Osteoblast (primary cell): ENCODE results near the gene L3MBTL3. TPM values are rescaled to one million over a fixed set of nuclear protein-coding genes. Genes with fewer than 3 reads are reported as not detected.

ENCODE experiments used
- DNase-seq: peaks from one replicate; pipeline ENCODE4 v3.0.0; 2011; ENCODE audit warnings: low spot score, mixed read lengths; ENCODE audit not compliant: insufficient read length; ENCODE audit errors: missing footprints
- H2AFZ ChIP-seq: 2 replicates; pipeline ENCODE4 v1.6.0; 2011; ENCODE audit warnings: mild to moderate bottlenecking, low read length
- H3K27ac ChIP-seq: 2 replicates; pipeline ENCODE4 v1.5.1; 2011; ENCODE audit warnings: mild to moderate bottlenecking, low read depth, low read length, moderate library complexity
- H3K27me3 ChIP-seq: 2 replicates; pipeline ENCODE4 v1.6.0; 2012; ENCODE audit warnings: mild to moderate bottlenecking, control low read depth, inconsistent platforms, low read length, moderate library complexity; ENCODE audit not compliant: insufficient read depth
- H3K36me3 ChIP-seq: 2 replicates; pipeline ENCODE4 v1.5.1; 2011; ENCODE audit warnings: mild to moderate bottlenecking, low read length, control low read depth, moderate library complexity; ENCODE audit not compliant: insufficient read depth
- H3K4me1 ChIP-seq: 2 replicates; pipeline ENCODE4 v1.5.1; 2011; ENCODE audit warnings: mild to moderate bottlenecking, low read length, control low read depth, moderate library complexity; ENCODE audit not compliant: insufficient read depth
- H3K4me2 ChIP-seq: 2 replicates; pipeline ENCODE4 v1.6.0; 2011; ENCODE audit warnings: mild to moderate bottlenecking, low read length; ENCODE audit not compliant: insufficient read depth
- H3K4me3 ChIP-seq: fragments of 200-600 bp; sonication (generic); 3 replicates; pipeline ENCODE4 v1.5.1; 2012; ENCODE audit warnings: mild to moderate bottlenecking, low read length, inconsistent platforms; ENCODE audit not compliant: insufficient read depth
- H3K79me2 ChIP-seq: 2 replicates; pipeline ENCODE4 v1.6.0; 2012; ENCODE audit warnings: mild to moderate bottlenecking, low read length, control low read depth, inconsistent platforms; ENCODE audit not compliant: insufficient read depth
- H3K9me3 ChIP-seq: 2 replicates; pipeline ENCODE4 v1.5.1; 2011; ENCODE audit warnings: low read depth, low read length, control low read depth
- H4K20me1 ChIP-seq: 2 replicates; pipeline ENCODE4 v1.6.0; 2012; ENCODE audit warnings: mild to moderate bottlenecking, low read length, control low read depth; ENCODE audit not compliant: insufficient read depth
- CTCF ChIP-seq: IDR thresholded peaks from 2 replicates; pipeline ENCODE4 v1.5.1; 2011; ENCODE audit warnings: mild to moderate bottlenecking, low read depth, low read length, moderate library complexity; ENCODE audit errors: extremely low read depth
- total RNA-seq: library from RNA; depleted of rRNA; stranded (reverse); fragments of >200 nt; gene quantifications from 2 replicates; pipeline ENCODE4 v1.2.3, GENCODE V29; 2012

The L3MBTL3 gene
- total RNA-seq, 1 donor: 8.7 TPM

- H3K27me3 ChIP-seq: no peaks in the 10 kb centered on the region
- no peak overlapping the region for H3K4me2 ChIP-seq
- H3K4me1 ChIP-seq: no peaks in the 10 kb centered on the region
- H3K27ac ChIP-seq: no peak overlapping the region
- DNase-seq: no peak
- H4K20me1 ChIP-seq: no peaks in the 10 kb centered on the region
- no peak for TF ChIP-seq CTCF
- H2AFZ ChIP-seq: no peak overlapping the region
- no peak overlapping the region for H3K4me3 ChIP-seq
- no peaks in the 10 kb centered on the region for H3K36me3 ChIP-seq
- no peaks in the 10 kb centered on the region for H3K79me2 ChIP-seq
- H3K9me3 ChIP-seq: no peaks in the 10 kb centered on the region
These were observed 72.4 kb downstream of the L3MBTL3 start for GRCh38 chr6:130090796-130091195.

- Histone ChIP-seq H3K4me3 (no peak overlapping the region), H3K4me2 (no peak overlapping the region), H4K20me1 (no peaks in the 10 kb centered on the region), H3K79me2 (no peaks in the 10 kb centered on the region), H2AFZ (no peak overlapping the region), H3K4me1 (no peaks in the 10 kb centered on the region), H3K27ac (no peak overlapping the region), H3K36me3 (no peaks in the 10 kb centered on the region), H3K27me3 (no peaks in the 10 kb centered on the region), H3K9me3 (no peaks in the 10 kb centered on the region)
- no peak for DNase-seq
- TF ChIP-seq CTCF: no peak
These were observed 75.2 kb downstream of the L3MBTL3 start for GRCh38 chr6:130093546-130093945.

- no peak for DNase-seq
- no peak overlapping the region for H3K27ac ChIP-seq
- H3K79me2 ChIP-seq: no peaks in the 10 kb centered on the region
- no peak for TF ChIP-seq CTCF
- no peaks in the 10 kb centered on the region for H3K9me3 ChIP-seq
- no peaks in the 10 kb centered on the region for H4K20me1 ChIP-seq
- H3K4me2 ChIP-seq: no peak overlapping the region
- no peak overlapping the region for H3K4me3 ChIP-seq
- no peaks in the 10 kb centered on the region for H3K4me1 ChIP-seq
- H2AFZ ChIP-seq: no peak overlapping the region
- H3K27me3 ChIP-seq: no peaks in the 10 kb centered on the region
- H3K36me3 ChIP-seq: no peaks in the 10 kb centered on the region
These were observed 79.9 kb downstream of the L3MBTL3 start for GRCh38 chr6:130098317-130098716.

GRCh38 chr6:130099119-130099518 is 80.7 kb downstream of the L3MBTL3 start:
- Histone ChIP-seq H3K4me3 (no peak overlapping the region), H2AFZ (no peak overlapping the region), H4K20me1 (no peaks in the 10 kb centered on the region), H3K4me1 (no peaks in the 10 kb centered on the region), H3K4me2 (no peak overlapping the region), H3K9me3 (no peaks in the 10 kb centered on the region), H3K79me2 (no peaks in the 10 kb centered on the region), H3K27ac (no peak overlapping the region), H3K27me3 (no peaks in the 10 kb centered on the region), H3K36me3 (no peaks in the 10 kb centered on the region)
- DNase-seq: no peak
- TF ChIP-seq CTCF: no peak
